HEK293T (cell line): ENCODE results near the gene SARM1.

Source experiments
- ARNT ChIP-seq: fragments of 450-650 bp; IDR thresholded peaks from 2 replicates; pipeline ENCODE4 v1.6.1; 2017; ENCODE audit warnings: mild to moderate bottlenecking
- BHLHE40 ChIP-seq: fragments of 450-650 bp; IDR thresholded peaks from 2 replicates; pipeline ENCODE4 v1.6.1; 2016; ENCODE audit warnings: mild to moderate bottlenecking, moderate library complexity, borderline replicate concordance
- ELF4 ChIP-seq: fragments of 450-650 bp; IDR thresholded peaks from 2 replicates; pipeline ENCODE4 v1.6.1; 2017; ENCODE audit warnings: antibody characterized with exemption
- FOXA1 ChIP-seq: fragments of 450-650 bp; IDR thresholded peaks from 2 replicates; pipeline ENCODE4 v1.6.1; 2016; ENCODE audit warnings: mild to moderate bottlenecking
- FOXM1 ChIP-seq: fragments of 450-650 bp; IDR thresholded peaks from 2 replicates; pipeline ENCODE4 v1.6.1; 2017; ENCODE audit warnings: mild to moderate bottlenecking, borderline replicate concordance
- L3MBTL2 ChIP-seq: fragments of 450-650 bp; conservative IDR thresholded peaks from 2 replicates; pipeline ENCODE4 v1.6.1; 2016; ENCODE audit warnings: mild to moderate bottlenecking
- LEF1 ChIP-seq: fragments of 450-650 bp; IDR thresholded peaks from 2 replicates; pipeline ENCODE4 v1.6.1; 2017; ENCODE audit warnings: mild to moderate bottlenecking, borderline replicate concordance
- NFRKB ChIP-seq: fragments of 450-650 bp; IDR thresholded peaks from 2 replicates; pipeline ENCODE4 v1.6.1; 2016; ENCODE audit warnings: mild to moderate bottlenecking, moderate library complexity
- PKNOX1 ChIP-seq: fragments of 450-650 bp; IDR thresholded peaks from 2 replicates; pipeline ENCODE4 v1.6.1; 2016
- SP1 ChIP-seq: fragments of 450-650 bp; IDR thresholded peaks from 2 replicates; pipeline ENCODE4 v1.6.1; 2017
- SUZ12 ChIP-seq: fragments of 450-650 bp; IDR thresholded peaks from 2 replicates; pipeline ENCODE4 v1.6.1; 2016; ENCODE audit warnings: mild to moderate bottlenecking
- TARDBP ChIP-seq: fragments of 450-650 bp; IDR thresholded peaks from 2 replicates; pipeline ENCODE4 v1.6.1; 2016
- ZNF384 ChIP-seq: fragments of 450-650 bp; IDR thresholded peaks from 2 replicates; pipeline ENCODE4 v1.6.1; 2016

GRCh38 chr17:28341516-28341915, 30.0 kb upstream of the SARM1 start:
- no peak for TF ChIP-seq FOXM1
- TF ChIP-seq L3MBTL2 = no peak
- TF ChIP-seq PKNOX1 = no peak
- TF ChIP-seq FOXA1 = no peak
- no peak for TF ChIP-seq ZNF384
- TF ChIP-seq NFRKB = no peak
- TF ChIP-seq SUZ12 = no peak
- TF ChIP-seq LEF1 = no peak
- TF ChIP-seq ARNT = no peak
- no peak for TF ChIP-seq BHLHE40
- TF ChIP-seq ELF4 = no peak
- no peak for TF ChIP-seq TARDBP
- TF ChIP-seq SP1 = no peak
